Measurements from ENCODE around the gene VPS13D. TPM values are rescaled to one million over a fixed set of nuclear protein-coding genes. Genes with fewer than 3 reads are reported as not detected.

The VPS13D gene
- total and polyA plus RNA-seq, 2 of the 4 experiments (the other 2 are of a cell fraction) = 9.0 to 16.3 TPM

- intact Hi-C loops (cut with micrococcal nuclease) (no loop called here), dilution Hi-C loops (cut with HindIII; ENCODE audit: low sequenced_read_pairs, unreplicated experiment) (no loop called here), in situ Hi-C loops (cut with MboI; ENCODE audit: low sequenced_read_pairs) (no loop called here)
- no peak overlapping the region for H3K23ac ChIP-seq (ENCODE audit: low read depth, low read length)
- no peak overlapping the region for H3K27ac ChIP-seq (ENCODE audit: insufficient read depth, low read length)
- H3K18ac ChIP-seq (ENCODE audit: low read depth, low read length) = no peak overlapping the region
- TF ChIP-seq RAD21 (IDR thresholded peaks at IDR 0.05; ENCODE audit: low read length) (no peak), CEBPB (IDR thresholded peaks at IDR 0.05; ENCODE audit: low read depth, low read length) (no peak), RFX5 (IDR thresholded peaks at IDR 0.05; ENCODE audit: low read depth, low read length) (no peak), MXI1 (IDR thresholded peaks at IDR 0.05; ENCODE audit: borderline replicate concordance, low read depth, low read length) (no peak), BHLHE40 (IDR thresholded peaks at IDR 0.05; ENCODE audit: low read depth, low read length) (no peak), POLR2A (IDR thresholded peaks at IDR 0.05; ENCODE audit: low read depth, low read length) (no peak), RCOR1 (IDR thresholded peaks at IDR 0.05; ENCODE audit: insufficient replicate concordance, low read length) (no peak), CHD1 (IDR thresholded peaks at IDR 0.05; ENCODE audit: low read depth, low read length) (no peak), NFE2L2 (IDR thresholded peaks at IDR 0.05; ENCODE audit: low read depth, low read length) (no peak), USF2 (IDR thresholded peaks at IDR 0.05; ENCODE audit: low read depth, low read length) (no peak), MAZ (IDR thresholded peaks at IDR 0.05; ENCODE audit: borderline replicate concordance, low read depth, low read length) (no peak), SMC3 (IDR thresholded peaks at IDR 0.05; ENCODE audit: low read depth, low read length) (no peak), FOS (IDR thresholded peaks at IDR 0.05; ENCODE audit: low read depth, low read length) (no peak), ELK1 (IDR thresholded peaks at IDR 0.05; ENCODE audit: borderline replicate concordance, low read depth, low read length) (no peak), MAFK (IDR thresholded peaks at IDR 0.05; ENCODE audit: low read depth, low read length) (no peak), CTCF (conservative IDR thresholded peaks at IDR 0.05; ENCODE audit: low read depth, low read length) (no peak)
- no peak overlapping the region for H4K91ac ChIP-seq (ENCODE audit: insufficient read depth, low read depth, low read length)
- no peak overlapping the region for H2AFZ ChIP-seq (replicated peaks; ENCODE audit: low read length, poor library complexity)
- H2BK5ac ChIP-seq (ENCODE audit: low read depth, low read length, poor library complexity, severe bottlenecking) = no peak overlapping the region
- DNase-seq = no peak
- H3K4me2 ChIP-seq (ENCODE audit: low read depth, low read length) = no peak overlapping the region
- no peak overlapping the region for H4K8ac ChIP-seq (ENCODE audit: low read depth in 2 of 2, low read length in 2 of 2)
- H2BK20ac ChIP-seq (ENCODE audit: low read depth, low read length) = no peak overlapping the region
- H3K9ac ChIP-seq (ENCODE audit: low read depth, low read length) = no peak overlapping the region
- WGBS, 2 experiments (ENCODE audit: extremely low coverage in 2 of 2, insufficient read length in 1 of 2) = no CpG with 5 or more reads among the region's 3 CpGs
- H2BK15ac ChIP-seq (ENCODE audit: low read depth, low read length) = peak overlapping the region; percentile 62; the same call in 1 of the 3 replicates
- no peaks in the 10 kb centered on the region for H3K36me3 ChIP-seq (ENCODE audit: control insufficient read depth, insufficient read depth, low read length)
- peaks cover 2% of the 10 kb centered on the region; the same call in 1 of the 2 replicates for H3K9me3 ChIP-seq (ENCODE audit: control insufficient read depth, insufficient read depth, low read length)
- peaks cover 6% of the 10 kb centered on the region; the same call in 1 of the 2 replicates for H3K9me1 ChIP-seq (ENCODE audit: insufficient read depth, low read length)
- no peak overlapping the region for H4K5ac ChIP-seq (ENCODE audit: low read depth, low read length)
- CTCF ChIA-PET = interaction anchor here (0.8 to 0.9 kb wide), 2 partner anchors 12 to 131 kb away, joined by 3 to 5 read pairs; no protein-coding TSS in a partner anchor
- H3K79me1 ChIP-seq (ENCODE audit: low read depth in 1 of 2, low read length in 2 of 2) = no peaks in the 10 kb centered on the region
- H2AK5ac ChIP-seq (ENCODE audit: low read depth, low read length) = peak overlapping the region; percentile 40
- no peak overlapping the region for H2BK120ac ChIP-seq (ENCODE audit: low read depth, low read length)
- H3K4me3 ChIP-seq (ENCODE audit: insufficient read depth, low read depth, low read length) = no peak overlapping the region
- no peaks in the 10 kb centered on the region for H4K20me1 ChIP-seq (ENCODE audit: insufficient read depth, low read length)
- peaks cover 3% of the 10 kb centered on the region; the same call in 1 of the 2 replicates for H3K27me3 ChIP-seq (ENCODE audit: control insufficient read depth, insufficient read depth, low read length)
- no TSS peak for BruUV-seq (replicated peaks)
- H3K4ac ChIP-seq (ENCODE audit: low read depth, low read length) = peak overlapping the region; percentile 53; the same call in 1 of the 2 replicates
- H2AK9ac ChIP-seq (replicated peaks; ENCODE audit: low read depth, low read length, poor library complexity) = no peak overlapping the region
- no peak for ATAC-seq (ENCODE audit: low read depth)
- no peak overlapping the region for H3K14ac ChIP-seq (replicated peaks; ENCODE audit: low read depth, low read length)
- H3K4me1 ChIP-seq (ENCODE audit: control insufficient read depth, insufficient read depth, low read length) = peaks cover 23% of the 10 kb centered on the region
- H3K56ac ChIP-seq (ENCODE audit: extremely low read depth, insufficient read depth, low read length) = no peak overlapping the region
- POLR2A ChIA-PET (ENCODE audit: unreplicated experiment) = interaction anchor here (0.5 kb wide), 1 partner anchor 185 kb away, joined by 3 read pairs; no protein-coding TSS in a partner anchor
Measured at GRCh38 chr1:12537906-12538461, 308.2 kb downstream of the VPS13D start.
